H1 (cell line): Measurements from ENCODE around the gene MIB2. TPM values are rescaled to one million over a fixed set of nuclear protein-coding genes. Genes with fewer than 3 reads are reported as not detected.

Experiments used
- CTCF ChIA-PET: fragments of 300-600 bp; sonication (Branson Sonifier 250); formaldehyde crosslinking; loops from one replicate; lab custom pipeline; 2021; ENCODE audit not compliant: partially characterized antibody; lab: Charles Lee
- POLR2A ChIA-PET: fragments of 300-600 bp; sonication (Branson Sonifier 250); formaldehyde crosslinking; loops from one replicate; lab custom pipeline; 2021; ENCODE audit warnings: inconsistent platforms; ENCODE audit not compliant: partially characterized antibody; lab: Charles Lee
- DNase-seq, 2 experiments: peaks; one replicate each; pipeline versions ENCODE4 v3.0.0 to v3.0.0-alpha.2; 2010 to 2022; ENCODE audit warnings: low spot score in 2 of 2, low read depth in 1 of 2, mixed read lengths in 1 of 2
- FAIRE-seq: peaks from 2 replicates; lab custom pipeline; 2011; peaks lifted over from hg19 to GRCh38; lab: Jason Lieb, UNC
- H2AFZ ChIP-seq: 2 replicates; pipeline ENCODE4 v1.8.1; 2012; ENCODE audit warnings: low read length, inconsistent platforms
- H2AK5ac ChIP-seq: 2 replicates; pipeline ENCODE4 v1.6.1; 2013; ENCODE audit warnings: low read depth, low read length
- H2BK120ac ChIP-seq: replicated peaks from 2 replicates; pipeline ENCODE3; 2013; ENCODE audit warnings: low read depth, low read length, inconsistent platforms
- H2BK12ac ChIP-seq: 2 replicates; pipeline ENCODE4 v1.6.1; 2013; ENCODE audit warnings: low read depth, low read length
- H2BK15ac ChIP-seq: 2 replicates; pipeline ENCODE4 v1.6.1; 2013; ENCODE audit warnings: low read length
- H2BK20ac ChIP-seq: 2 replicates; pipeline ENCODE4 v1.6.1; 2013; ENCODE audit warnings: low read length
- H2BK5ac ChIP-seq: 2 replicates; pipeline ENCODE4 v1.6.1; 2013; ENCODE audit warnings: low read depth, low read length
- H3K14ac ChIP-seq: 2 replicates; pipeline ENCODE4 v1.6.1; 2013; ENCODE audit warnings: inconsistent platforms; ENCODE audit not compliant: insufficient read length
- H3K18ac ChIP-seq: 2 replicates; pipeline ENCODE4 v1.6.1; 2013; ENCODE audit warnings: low read length; ENCODE audit errors: extremely low read depth
- H3K23ac ChIP-seq: 2 replicates; pipeline ENCODE4 v1.6.1; 2013; ENCODE audit warnings: inconsistent platforms; ENCODE audit not compliant: insufficient read length
- H3K23me2 ChIP-seq: 2 replicates; pipeline ENCODE4 v1.6.1; 2013; ENCODE audit warnings: low read depth, low read length
- H3K27ac ChIP-seq: 2 replicates; pipeline ENCODE4 v1.6.1; 2011; ENCODE audit warnings: low read depth, low read length, inconsistent platforms
- H3K27me3 ChIP-seq, 4 experiments: replicated peaks in 1 of 4; 1 replicate in 1 of 4; 2 replicates in 3 of 4; pipeline versions ENCODE4 v1.6.1 to v1.8.1; 2011 to 2013; ENCODE audit warnings: low read length in 3 of 4, mild to moderate bottlenecking in 3 of 4, inconsistent platforms in 2 of 4, mixed read lengths in 2 of 4, moderate library complexity in 1 of 4; ENCODE audit not compliant: control insufficient read depth in 3 of 4, insufficient read depth in 3 of 4; ENCODE audit errors: extremely low read depth in 1 of 4
- H3K36me3 ChIP-seq, 4 experiments: 2 replicates each; pipeline versions ENCODE4 v1.6.1 to v1.8.1; 2011 to 2013; ENCODE audit warnings: mild to moderate bottlenecking in 4 of 4, low read length in 3 of 4, moderate library complexity in 2 of 4, control low read depth in 1 of 4, inconsistent platforms in 1 of 4; ENCODE audit not compliant: insufficient read depth in 4 of 4, control insufficient read depth in 2 of 4
- H3K4ac ChIP-seq: replicated peaks from 2 replicates; pipeline ENCODE3; 2013; ENCODE audit warnings: low read length, low read depth, mixed read lengths, inconsistent platforms; ENCODE audit not compliant: insufficient read length
- H3K4me1 ChIP-seq, 4 experiments: replicated peaks in 1 of 4; 1 replicate in 1 of 4; 2 replicates in 3 of 4; pipeline versions ENCODE4 v1.6.1 to v1.8.1; 2011 to 2013; ENCODE audit warnings: low read length in 3 of 4, inconsistent platforms in 2 of 4, mixed read lengths in 1 of 4; ENCODE audit not compliant: insufficient read depth in 4 of 4, control insufficient read depth in 3 of 4
- H3K4me2 ChIP-seq, 2 experiments: 2 replicates each; pipeline versions ENCODE4 v1.6.1 to v1.8.1; 2011 to 2013; ENCODE audit warnings: low read depth in 2 of 2, low read length in 2 of 2, control low read depth in 1 of 2, inconsistent platforms in 1 of 2, mild to moderate bottlenecking in 1 of 2; ENCODE audit not compliant: insufficient read depth in 1 of 2
- H3K4me3 ChIP-seq, 4 experiments: fragments of 200-600, 300-600 bp in 1 of 4; sonication (generic), shearing (Covaris generic), sonication (Bioruptor Twin) in 1 of 4; 2 replicates each; pipeline versions ENCODE4 v1.5.1 to v1.8.1; 2011 to 2016; ENCODE audit warnings: low read length in 4 of 4, low read depth in 3 of 4, control low read depth in 2 of 4, inconsistent platforms in 2 of 4, mild to moderate bottlenecking in 2 of 4, mixed read lengths in 1 of 4, moderate library complexity in 1 of 4; ENCODE audit not compliant: insufficient read depth in 2 of 4; ENCODE audit errors: extremely low read depth in 1 of 4
- H3K56ac ChIP-seq: replicated peaks from 2 replicates; pipeline ENCODE3; 2013; ENCODE audit warnings: low read depth, mild to moderate bottlenecking, mixed read lengths, low read length, inconsistent platforms; ENCODE audit not compliant: insufficient read length
- H3K79me1 ChIP-seq: 2 replicates; pipeline ENCODE4 v1.6.1; 2013; ENCODE audit warnings: low read depth, low read length, control low read depth
- H3K79me2 ChIP-seq, 2 experiments: 2 replicates each; pipeline versions ENCODE4 v1.6.1 to v1.8.1; 2012 to 2013; ENCODE audit warnings: low read length in 2 of 2, mild to moderate bottlenecking in 2 of 2, inconsistent platforms in 1 of 2; ENCODE audit not compliant: insufficient read depth in 2 of 2, control insufficient read depth in 1 of 2
- H3K9ac ChIP-seq, 4 experiments: replicated peaks in 1 of 4; 1 replicate in 1 of 4; 2 replicates in 3 of 4; pipeline versions ENCODE4 v1.6.1 to v1.8.1; 2011 to 2013; ENCODE audit warnings: low read depth in 3 of 4, low read length in 3 of 4, control low read depth in 2 of 4, mild to moderate bottlenecking in 2 of 4, moderate library complexity in 2 of 4, inconsistent platforms in 1 of 4; ENCODE audit errors: extremely low read depth in 1 of 4
- H3K9me3 ChIP-seq, 2 experiments: 2 replicates each; pipeline versions ENCODE4 v1.6.1 to v1.8.1; 2012 to 2013; ENCODE audit warnings: mild to moderate bottlenecking in 2 of 2, moderate library complexity in 2 of 2, control low read depth in 1 of 2, inconsistent platforms in 1 of 2, low read depth in 1 of 2, low read length in 1 of 2, mixed read lengths in 1 of 2; ENCODE audit not compliant: insufficient read depth in 2 of 2
- H4K20me1 ChIP-seq, 2 experiments: replicated peaks in 1 of 2; 2 replicates each; pipeline versions ENCODE3 to v1.8.1; 2011 to 2013; ENCODE audit warnings: inconsistent platforms in 2 of 2, low read length in 2 of 2, mild to moderate bottlenecking in 1 of 2; ENCODE audit not compliant: insufficient read depth in 2 of 2, control insufficient read depth in 1 of 2
- H4K5ac ChIP-seq: 2 replicates; pipeline ENCODE4 v1.6.1; 2013; ENCODE audit warnings: low read length, low read depth, mixed read lengths, inconsistent platforms; ENCODE audit not compliant: insufficient read length
- H4K8ac ChIP-seq: 2 replicates; pipeline ENCODE4 v1.8.0; 2013; ENCODE audit warnings: mild to moderate bottlenecking, moderate library complexity, low read length, inconsistent platforms; ENCODE audit not compliant: insufficient read depth; ENCODE audit errors: extremely low read depth
- H4K91ac ChIP-seq: replicated peaks from 2 replicates; pipeline ENCODE3; 2013; ENCODE audit warnings: low read length, mixed read lengths, inconsistent platforms; ENCODE audit not compliant: insufficient read length
- CEBPB ChIP-seq: IDR thresholded peaks from 2 replicates; pipeline ENCODE4 v1.6.1; 2012; ENCODE audit warnings: low read depth, low read length
- EGR1 ChIP-seq: IDR thresholded peaks from 2 replicates; pipeline ENCODE4 v1.6.1; 2011; ENCODE audit warnings: low read depth, low read length, borderline replicate concordance
- JUND ChIP-seq: IDR thresholded peaks from 2 replicates; pipeline ENCODE4 v1.6.1; 2011; ENCODE audit warnings: mild to moderate bottlenecking, improper control_type of control experiment, low read length
- PHF8 ChIP-seq: fragments of 200-600 bp; sonication (generic); conservative IDR thresholded peaks from 2 replicates; pipeline ENCODE4 v1.7.1; 2012; ENCODE audit warnings: low read depth, mild to moderate bottlenecking, inconsistent platforms, low read length, moderate library complexity
- POLR2A ChIP-seq, 2 experiments: IDR thresholded peaks; 1 replicate in 1 of 2; 2 replicates in 1 of 2; pipeline ENCODE4 v1.6.1; 2011; ENCODE audit warnings: low read depth in 2 of 2, low read length in 2 of 2, mild to moderate bottlenecking in 2 of 2; ENCODE audit errors: control extremely low read depth in 1 of 2
- RBBP5 ChIP-seq: IDR thresholded peaks from 2 replicates; pipeline ENCODE4 v1.7.1; 2012; ENCODE audit warnings: low read depth, mild to moderate bottlenecking, inconsistent platforms, low read length, moderate library complexity, borderline replicate concordance
- SP1 ChIP-seq: IDR thresholded peaks from 2 replicates; pipeline ENCODE4 v1.6.1; 2011; ENCODE audit warnings: low read depth, low read length
- ZNF274 ChIP-seq: IDR thresholded peaks from 2 replicates; pipeline ENCODE4 v1.7.0; 2012; ENCODE audit warnings: low read length, borderline replicate concordance; ENCODE audit errors: extremely low read depth
- WGBS, 2 experiments: shearing (Covaris generic) in 1 of 2; methylation state at CpG; one replicate each; pipeline versions ENCODE4 v1.1.6 to v1.1.7; 2013 to 2015; ENCODE audit warnings: low lambda C conversion rate in 2 of 2, mixed read lengths in 2 of 2, inconsistent platforms in 1 of 2, low coverage in 1 of 2, missing lambda C conversion rate in 1 of 2; ENCODE audit not compliant: insufficient replicate concordance in 2 of 2, insufficient coverage in 1 of 2, insufficient read length in 1 of 2; ENCODE audit errors: extremely low coverage in 1 of 2, missing lambda C conversion rate in 1 of 2; 5-methylcytosine and 5-hydroxymethylcytosine counted together
- polyA plus RNA-seq, 7 experiments: library from polyadenylated mRNA; depleted of rRNA in 3 of 7; stranded (reverse) in 5 of 7; unstranded in 2 of 7; fragments of >200 nt in 5 of 7; fragments of 200-250 nt in 2 of 7; gene quantifications; 1 replicate in 5 of 7; 2 replicates in 1 of 7; 4 replicates in 1 of 7; pipeline versions ENCODE4 v1.2.1 to v1.2.3, GENCODE V29; 2011 to 2013; ENCODE audit warnings: missing spikeins in 2 of 7, mixed read lengths in 2 of 7
- total RNA-seq: library from RNA; stranded (reverse); fragmentation: NEBNext Ultra II Directional; extraction: Animal tissue kit (Norgen Biotek cat#: 25700); gene quantifications from 2 replicates; pipeline ENCODE4 v1.2.1, GENCODE V29; 2021

Gene MIB2
- total and polyA plus RNA-seq, 2 of the 8 experiments (the other 6 are each of a cell fraction or from before 2014, with no cell fraction given) = 32.5 to 60.0 TPM

- FAIRE-seq (no peak), DNase-seq (no peak)
- Histone ChIP-seq H3K4me2 (no peak overlapping the region), H2BK15ac (no peak overlapping the region), H3K23me2 (no peaks in the 10 kb centered on the region), H3K14ac (no peak overlapping the region), H3K4me1 (peaks cover 0 to under 1% (median 0%) of the 10 kb centered on the region in 4 experiments; a peak in 2 of 7 replicates), H2BK120ac (no peak overlapping the region), H2AK5ac (no peak overlapping the region), H3K23ac (no peak overlapping the region), H2BK5ac (no peak overlapping the region; the same call in 1 of the 2 replicates), H3K9me3 (no peaks in the 10 kb centered on the region), H2AFZ (no peak overlapping the region), H3K36me3 (no peaks in the 10 kb centered on the region), H2BK20ac (no peak overlapping the region), H3K9ac (no peak overlapping the region), H3K4me3 (no peak overlapping the region), H3K18ac (no peak overlapping the region), H3K79me2 (no peaks in the 10 kb centered on the region), H3K27ac (no peak overlapping the region), H3K4ac (no peak overlapping the region), H4K20me1 (peaks cover 2 to 18% of the 10 kb centered on the region in 2 experiments), H2BK12ac (no peak overlapping the region), H4K91ac (no peak overlapping the region), H4K8ac (peak overlapping the region; percentile 79; the same call in 1 of the 2 replicates), H4K5ac (no peak overlapping the region), H3K56ac (no peak overlapping the region), H3K27me3 (no peaks in the 10 kb centered on the region), H3K79me1 (no peaks in the 10 kb centered on the region; the same call in none of the 2 replicates)
- no peak for TF ChIP-seq SP1
- no peak for TF ChIP-seq ZNF274
- TF ChIP-seq EGR1 = no peak
- no peak for TF ChIP-seq POLR2A (IDR thresholded peaks at IDR 0.05; ENCODE audit: control extremely low read depth in 1 of 2, low read depth in 2 of 2, low read length in 2 of 2)
- TF ChIP-seq PHF8 = no peak
- no peak for TF ChIP-seq JUND
- no peak for TF ChIP-seq RBBP5
- no peak for TF ChIP-seq CEBPB
- WGBS, 2 experiments = 96% methylated on average over 26 of the region's 33 CpGs; no CpG with 5 or more reads in 1 of the 2 experiments
- CTCF ChIA-PET = interaction anchor here (1.6 kb wide), 1 partner anchor 182 kb away, joined by 4 read pairs; no protein-coding TSS in a partner anchor
- POLR2A ChIA-PET = no interaction called here
Observed at GRCh38 chr1:1623181-1623630, 7.9 kb downstream of the MIB2 start.
